ENCODE data around the gene DNAJB6.

DNAJB6 gene

GRCh38 chr7:157368955-157369354, 32.2 kb downstream of the DNAJB6 start:
- no peak for DNase-seq (ENCODE audit: low spot score)

GRCh38 chr7:157370742-157371141, 33.9 kb downstream of the DNAJB6 start:
- no peak for DNase-seq (ENCODE audit: low spot score)

- DNase-seq (ENCODE audit: low spot score) = no peak
Measured at GRCh38 chr7:157371296-157371695, 34.5 kb downstream of the DNAJB6 start.

- DNase-seq (ENCODE audit: low spot score) = no peak
Measured at GRCh38 chr7:157372300-157373232, 35.8 kb downstream of the DNAJB6 start.

GRCh38 chr7:157373493-157373892, 36.7 kb downstream of the DNAJB6 start:
- no peak for DNase-seq (ENCODE audit: low spot score)

GRCh38 chr7:157375410-157375809, 38.6 kb downstream of the DNAJB6 start:
- no peak for DNase-seq (ENCODE audit: low spot score)

- DNase-seq (ENCODE audit: low spot score) = no peak
Measured at GRCh38 chr7:157377436-157378124, 40.8 kb downstream of the DNAJB6 start.

GRCh38 chr7:157378390-157378789, 41.6 kb downstream of the DNAJB6 start:
- no peak for DNase-seq (ENCODE audit: low spot score)

GRCh38 chr7:157379493-157379892, 42.7 kb downstream of the DNAJB6 start:
- no peak for DNase-seq (ENCODE audit: low spot score)

GRCh38 chr7:157380416-157380815, 43.6 kb downstream of the DNAJB6 start:
- no peak for DNase-seq (ENCODE audit: low spot score)

- DNase-seq (ENCODE audit: low spot score) = no peak
Measured at GRCh38 chr7:157383868-157384267, 47.1 kb downstream of the DNAJB6 start.

- no peak for DNase-seq (ENCODE audit: low spot score)
Measured at GRCh38 chr7:157384301-157384700, 47.5 kb downstream of the DNAJB6 start.

- peak; percentile 88 for DNase-seq (ENCODE audit: low spot score)
Measured at GRCh38 chr7:157386979-157387800, 50.4 kb downstream of the DNAJB6 start.

GRCh38 chr7:157388301-157388700, 51.5 kb downstream of the DNAJB6 start:
- DNase-seq (ENCODE audit: low spot score) = no peak

GRCh38 chr7:157389951-157390730, 53.3 kb downstream of the DNAJB6 start:
- no peak for DNase-seq (ENCODE audit: low spot score)

- DNase-seq (ENCODE audit: low spot score) = no peak
Measured at GRCh38 chr7:157391036-157391710, 54.4 kb downstream of the DNAJB6 start.

GRCh38 chr7:157392256-157393037, 55.6 kb downstream of the DNAJB6 start:
- no peak for DNase-seq (ENCODE audit: low spot score)

- DNase-seq (ENCODE audit: low spot score) = peak; percentile 21
Measured at GRCh38 chr7:157394246-157395191, 57.7 kb downstream of the DNAJB6 start.

- DNase-seq (ENCODE audit: low spot score) = no peak
Measured at GRCh38 chr7:157395206-157395605, 58.4 kb downstream of the DNAJB6 start.

Measured in kidney capillary endothelial cell (primary cell).